OCI-LY1 (cell line): ENCODE data around the gene PLIN4.

Experiments used
- H2AFZ ChIP-seq: fragments of 200-600 bp; sonication (generic), shearing (Covaris generic); 2 replicates; pipeline ENCODE4 v1.6.0; 2014; ENCODE audit warnings: antibody characterized with exemption, mild to moderate bottlenecking, low read length
- H3F3A ChIP-seq: fragments of 200-600 bp; sonication (generic), shearing (Covaris generic); 2 replicates; pipeline ENCODE4 v1.6.0; 2014; ENCODE audit warnings: mild to moderate bottlenecking, antibody characterized with exemption, low read length, moderate library complexity; ENCODE audit not compliant: insufficient read depth
- H3K27ac ChIP-seq: fragments of 200-600 bp; sonication (generic); 2 replicates; pipeline ENCODE4 v1.5.1; 2014; ENCODE audit warnings: low read length, mixed run types, mild to moderate bottlenecking, low read depth; ENCODE audit not compliant: poor library complexity, severe bottlenecking
- H3K27me3 ChIP-seq: fragments of 200-600 bp; sonication (generic); 2 replicates; pipeline ENCODE4 v1.6.0; 2014; ENCODE audit warnings: antibody characterized with exemption, mild to moderate bottlenecking, low read length, moderate library complexity; ENCODE audit not compliant: insufficient read depth
- H3K36me3 ChIP-seq: fragments of 200-600 bp; sonication (generic); 2 replicates; pipeline ENCODE4 v1.6.1; 2014; ENCODE audit warnings: mild to moderate bottlenecking, antibody characterized with exemption, low read length, moderate library complexity, mixed read lengths; ENCODE audit not compliant: insufficient read depth
- H3K4me1 ChIP-seq: fragments of 200-600 bp; sonication (generic); 2 replicates; pipeline ENCODE4 v1.5.1; 2014; ENCODE audit warnings: mild to moderate bottlenecking, low read length, moderate library complexity; ENCODE audit not compliant: insufficient read depth, severe bottlenecking
- H3K4me2 ChIP-seq: fragments of 200-600 bp; sonication (generic), shearing (Covaris generic); 2 replicates; pipeline ENCODE4 v1.6.1; 2014; ENCODE audit warnings: low read length
- H3K4me3 ChIP-seq: fragments of 200-600 bp; sonication (generic); 2 replicates; pipeline ENCODE4 v1.5.1; 2014; ENCODE audit warnings: low read length, low read depth, mild to moderate bottlenecking, mixed read lengths; ENCODE audit not compliant: poor library complexity, severe bottlenecking
- H3K79me2 ChIP-seq: fragments of 200-600 bp; shearing (Covaris generic); 2 replicates; pipeline ENCODE4 v1.6.1; 2016; ENCODE audit warnings: mixed run types, low read length, mixed read lengths; ENCODE audit not compliant: insufficient read depth
- H3K9ac ChIP-seq: fragments of 200-600 bp; sonication (generic), shearing (Covaris generic); 2 replicates; pipeline ENCODE4 v1.6.1; 2014; ENCODE audit warnings: mild to moderate bottlenecking, low read length, mixed read lengths
- H3K9me2 ChIP-seq: fragments of 200-600 bp; sonication (generic), shearing (Covaris generic); 2 replicates; pipeline ENCODE4 v1.6.1; 2014; ENCODE audit warnings: low read depth, mild to moderate bottlenecking, low read length, mixed read lengths
- H3K9me3 ChIP-seq: fragments of 200-600 bp; shearing (Covaris generic); 2 replicates; pipeline ENCODE4 v1.6.1; 2014; ENCODE audit warnings: low read length, mixed read lengths
- H4K20me1 ChIP-seq: fragments of 200-600 bp; sonication (generic), shearing (Covaris generic); 2 replicates; pipeline ENCODE4 v1.6.0; 2016; ENCODE audit warnings: mild to moderate bottlenecking, low read length; ENCODE audit not compliant: insufficient read depth
- EZH2 ChIP-seq: fragments of 200-600 bp; sonication (generic), shearing (Covaris generic); IDR thresholded peaks from 2 replicates; pipeline ENCODE4 v1.8.0; 2017; ENCODE audit warnings: borderline replicate concordance, mixed run types, mild to moderate bottlenecking, antibody characterized with exemption, low read length, moderate library complexity, mixed read lengths
- TF ChIP-seq, protein P1 (sequence below): fragments of 200-600 bp; sonication (generic), shearing (Covaris generic); IDR thresholded peaks from 2 replicates; pipeline ENCODE4 v1.5.1; 2017; ENCODE audit warnings: mild to moderate bottlenecking, antibody characterized with exemption, low read length, moderate library complexity, mixed read lengths

PLIN4 gene

GRCh38 chr19:4555657-4556561 lies 37.6 kb upstream of the PLIN4 start:
- no peak overlapping the region for H2AFZ ChIP-seq
- H3K9ac ChIP-seq = no peak overlapping the region
- H3K4me1 ChIP-seq = no peaks in the 10 kb centered on the region
- no peaks in the 10 kb centered on the region for H3F3A ChIP-seq
- no peak overlapping the region for H3K27ac ChIP-seq
- no peak overlapping the region for H3K4me2 ChIP-seq
- TF ChIP-seq, protein P1, sequence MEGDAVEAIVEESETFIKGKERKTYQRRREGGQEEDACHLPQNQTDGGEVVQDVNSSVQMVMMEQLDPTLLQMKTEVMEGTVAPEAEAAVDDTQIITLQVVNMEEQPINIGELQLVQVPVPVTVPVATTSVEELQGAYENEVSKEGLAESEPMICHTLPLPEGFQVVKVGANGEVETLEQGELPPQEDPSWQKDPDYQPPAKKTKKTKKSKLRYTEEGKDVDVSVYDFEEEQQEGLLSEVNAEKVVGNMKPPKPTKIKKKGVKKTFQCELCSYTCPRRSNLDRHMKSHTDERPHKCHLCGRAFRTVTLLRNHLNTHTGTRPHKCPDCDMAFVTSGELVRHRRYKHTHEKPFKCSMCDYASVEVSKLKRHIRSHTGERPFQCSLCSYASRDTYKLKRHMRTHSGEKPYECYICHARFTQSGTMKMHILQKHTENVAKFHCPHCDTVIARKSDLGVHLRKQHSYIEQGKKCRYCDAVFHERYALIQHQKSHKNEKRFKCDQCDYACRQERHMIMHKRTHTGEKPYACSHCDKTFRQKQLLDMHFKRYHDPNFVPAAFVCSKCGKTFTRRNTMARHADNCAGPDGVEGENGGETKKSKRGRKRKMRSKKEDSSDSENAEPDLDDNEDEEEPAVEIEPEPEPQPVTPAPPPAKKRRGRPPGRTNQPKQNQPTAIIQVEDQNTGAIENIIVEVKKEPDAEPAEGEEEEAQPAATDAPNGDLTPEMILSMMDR = no peak
- TF ChIP-seq EZH2 = no peak
- no peaks in the 10 kb centered on the region for H3K9me2 ChIP-seq
- H3K36me3 ChIP-seq = no peaks in the 10 kb centered on the region
- no peaks in the 10 kb centered on the region for H3K9me3 ChIP-seq
- H4K20me1 ChIP-seq = no peaks in the 10 kb centered on the region
- H3K27me3 ChIP-seq = peaks cover 5% of the 10 kb centered on the region; the same call in 1 of the 2 replicates
- no peak overlapping the region for H3K4me3 ChIP-seq
- no peaks in the 10 kb centered on the region for H3K79me2 ChIP-seq

DNA sequence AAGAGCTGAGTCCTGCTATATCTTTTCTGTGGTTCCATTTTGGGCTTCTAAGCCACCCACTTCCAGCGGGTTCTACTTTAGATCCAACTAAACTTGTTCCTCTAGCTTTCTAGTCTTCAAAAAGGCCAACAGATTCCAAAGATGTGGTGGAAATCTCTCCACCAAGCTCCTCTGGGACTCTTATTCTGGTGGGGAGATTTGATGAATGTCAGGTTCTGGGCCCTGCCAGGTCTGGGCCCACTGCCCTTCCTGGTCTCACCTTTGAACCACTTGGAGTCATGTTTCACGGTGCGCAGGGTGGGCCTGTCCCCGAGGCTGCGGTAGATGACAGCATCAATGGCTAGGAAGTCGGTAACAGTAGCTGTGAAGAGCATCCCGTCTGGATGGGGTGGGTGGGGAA lies 36.4 kb upstream of the PLIN4 start:
- H3K9me2 ChIP-seq = no peaks in the 10 kb centered on the region
- H4K20me1 ChIP-seq = no peaks in the 10 kb centered on the region
- no peaks in the 10 kb centered on the region for H3K36me3 ChIP-seq
- H3K79me2 ChIP-seq = no peaks in the 10 kb centered on the region
- no peak overlapping the region for H2AFZ ChIP-seq
- H3K9me3 ChIP-seq = no peaks in the 10 kb centered on the region
- no peaks in the 10 kb centered on the region for H3K4me1 ChIP-seq
- H3K27ac ChIP-seq = no peak overlapping the region
- no peak overlapping the region for H3K9ac ChIP-seq
- peaks cover 5% of the 10 kb centered on the region; the same call in 1 of the 2 replicates for H3K27me3 ChIP-seq
- TF ChIP-seq, protein P1 = no peak
- TF ChIP-seq EZH2 = no peak
- no peak overlapping the region for H3K4me3 ChIP-seq
- no peak overlapping the region for H3K4me2 ChIP-seq
- no peaks in the 10 kb centered on the region for H3F3A ChIP-seq

DNA sequence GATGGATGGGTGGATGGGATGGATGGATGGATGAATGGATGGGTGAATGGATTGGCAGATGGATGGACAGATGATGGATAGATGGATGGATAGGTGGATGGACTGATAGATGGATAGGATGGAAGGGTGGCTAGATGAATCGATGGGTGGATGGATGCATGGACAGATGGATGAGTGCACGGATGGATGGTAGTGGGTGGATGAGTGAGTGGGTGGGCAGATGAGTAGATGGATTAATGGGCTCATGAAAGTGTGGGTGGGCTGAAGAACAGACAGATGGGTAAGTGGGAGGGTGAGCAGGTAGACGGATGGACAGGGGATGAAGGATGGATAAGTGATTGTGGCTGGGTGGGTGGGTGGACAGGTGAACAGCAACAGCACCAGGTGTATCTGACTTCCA lies 35.5 kb upstream of the PLIN4 start:
- no peak for TF ChIP-seq EZH2
- H3K4me3 ChIP-seq = no peak overlapping the region
- no peak overlapping the region for H3K9ac ChIP-seq
- H3K4me2 ChIP-seq = no peak overlapping the region
- H4K20me1 ChIP-seq = no peaks in the 10 kb centered on the region
- H3F3A ChIP-seq = no peaks in the 10 kb centered on the region
- no peaks in the 10 kb centered on the region for H3K9me3 ChIP-seq
- H3K79me2 ChIP-seq = no peaks in the 10 kb centered on the region
- peaks cover 5% of the 10 kb centered on the region; the same call in 1 of the 2 replicates for H3K27me3 ChIP-seq
- no peak overlapping the region for H3K27ac ChIP-seq
- no peaks in the 10 kb centered on the region for H3K36me3 ChIP-seq
- no peaks in the 10 kb centered on the region for H3K4me1 ChIP-seq
- no peaks in the 10 kb centered on the region for H3K9me2 ChIP-seq
- H2AFZ ChIP-seq = no peak overlapping the region
